Progenitor cell of endocrine pancreas (in vitro differentiated cells): ENCODE results near the gene ABI3BP. TPM values are rescaled to one million over a fixed set of nuclear protein-coding genes. Genes with fewer than 3 reads are reported as not detected.

ENCODE experiments used
- DNase-seq: peaks from one replicate; pipeline ENCODE4 v3.0.0; 2021; ENCODE audit warnings: low spot score; ENCODE audit not compliant: unreplicated experiment
- H3K27ac Mint-ChIP-seq: 2 replicates; pipeline ENCODE4 v1.8.0; 2021; ENCODE audit warnings: mild to moderate bottlenecking, moderate library complexity, mixed read lengths
- H3K27me3 Mint-ChIP-seq: 2 replicates; pipeline ENCODE4 v1.8.0; 2021; ENCODE audit warnings: mixed read lengths
- H3K36me3 Mint-ChIP-seq: 2 replicates; pipeline ENCODE4 v1.8.0; 2022; ENCODE audit warnings: mixed read lengths; ENCODE audit not compliant: insufficient read depth
- H3K4me1 Mint-ChIP-seq: 2 replicates; pipeline ENCODE4 v1.8.0; 2021; ENCODE audit warnings: low read depth, mixed read lengths
- H3K4me3 Mint-ChIP-seq: 2 replicates; pipeline ENCODE4 v1.8.0; 2021; ENCODE audit warnings: low read depth, mild to moderate bottlenecking, moderate library complexity, mixed read lengths
- H3K9me3 Mint-ChIP-seq: 2 replicates; pipeline ENCODE4 v1.8.0; 2021; ENCODE audit warnings: low read depth, mixed read lengths
- total RNA-seq: library from RNA; stranded (reverse); gene quantifications from 2 replicates; pipeline ENCODE4 v1.2.1, GENCODE V29; 2021
- TF ChIP-seq, protein P1 (sequence below): fragments of 200-600 bp; sonication (generic); IDR thresholded peaks from one replicate; pipeline ENCODE4 v1.5.0; 2021; ENCODE audit warnings: antibody characterized with exemption, mild to moderate bottlenecking; ENCODE audit not compliant: unreplicated experiment

Gene ABI3BP
- total RNA-seq, 1 donor from 2014 or later = not detected

DNA sequence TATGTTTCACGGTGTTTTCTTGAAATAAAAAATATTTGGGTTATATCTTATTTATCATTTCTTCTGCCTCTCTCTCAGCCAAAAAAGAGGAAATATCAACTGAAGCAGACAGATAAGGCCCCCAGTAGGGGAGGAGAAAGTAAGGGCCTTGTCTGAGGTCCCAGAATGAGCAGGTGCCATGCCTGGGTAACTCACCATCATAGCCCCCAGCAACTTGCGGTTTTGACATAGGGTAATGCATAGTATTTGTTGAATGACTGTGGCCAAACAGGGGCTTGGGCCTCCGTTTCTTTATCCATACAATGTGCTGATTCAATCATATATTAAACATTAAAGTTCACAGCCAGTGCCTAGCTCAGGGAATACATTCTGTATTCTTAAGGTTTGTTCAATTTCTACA, 119.6 kb downstream of the ABI3BP start:
- Mint-ChIP-seq H3K4me3 (no peak overlapping the region), H3K27ac (no peak overlapping the region), H3K4me1 (no peaks in the 10 kb centered on the region), H3K36me3 (no peaks in the 10 kb centered on the region), H3K27me3 (no peaks in the 10 kb centered on the region), H3K9me3 (no peaks in the 10 kb centered on the region)
- no peak for DNase-seq
- TF ChIP-seq, protein P1, sequence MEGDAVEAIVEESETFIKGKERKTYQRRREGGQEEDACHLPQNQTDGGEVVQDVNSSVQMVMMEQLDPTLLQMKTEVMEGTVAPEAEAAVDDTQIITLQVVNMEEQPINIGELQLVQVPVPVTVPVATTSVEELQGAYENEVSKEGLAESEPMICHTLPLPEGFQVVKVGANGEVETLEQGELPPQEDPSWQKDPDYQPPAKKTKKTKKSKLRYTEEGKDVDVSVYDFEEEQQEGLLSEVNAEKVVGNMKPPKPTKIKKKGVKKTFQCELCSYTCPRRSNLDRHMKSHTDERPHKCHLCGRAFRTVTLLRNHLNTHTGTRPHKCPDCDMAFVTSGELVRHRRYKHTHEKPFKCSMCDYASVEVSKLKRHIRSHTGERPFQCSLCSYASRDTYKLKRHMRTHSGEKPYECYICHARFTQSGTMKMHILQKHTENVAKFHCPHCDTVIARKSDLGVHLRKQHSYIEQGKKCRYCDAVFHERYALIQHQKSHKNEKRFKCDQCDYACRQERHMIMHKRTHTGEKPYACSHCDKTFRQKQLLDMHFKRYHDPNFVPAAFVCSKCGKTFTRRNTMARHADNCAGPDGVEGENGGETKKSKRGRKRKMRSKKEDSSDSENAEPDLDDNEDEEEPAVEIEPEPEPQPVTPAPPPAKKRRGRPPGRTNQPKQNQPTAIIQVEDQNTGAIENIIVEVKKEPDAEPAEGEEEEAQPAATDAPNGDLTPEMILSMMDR = no peak

DNA sequence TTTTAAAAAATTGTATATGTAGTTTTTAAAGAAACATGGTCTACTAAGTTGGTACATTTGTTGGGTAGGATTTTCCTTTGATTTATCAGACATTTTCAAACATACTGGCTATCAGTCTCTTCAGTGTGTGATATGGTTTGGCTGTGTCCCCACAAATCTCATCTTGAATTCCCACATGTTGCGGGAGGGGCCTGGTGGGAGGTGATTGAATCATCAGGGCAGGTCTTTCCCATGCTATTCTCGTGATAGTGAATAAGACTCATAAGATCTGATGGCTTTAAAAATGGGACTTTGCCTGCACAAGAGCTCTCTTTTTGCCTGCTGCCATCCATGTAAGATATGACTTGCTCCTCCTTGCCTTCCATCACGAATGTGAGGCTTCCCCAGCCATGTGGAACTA, 121.9 kb downstream of the ABI3BP start:
- no peaks in the 10 kb centered on the region for H3K27me3 Mint-ChIP-seq

DNA sequence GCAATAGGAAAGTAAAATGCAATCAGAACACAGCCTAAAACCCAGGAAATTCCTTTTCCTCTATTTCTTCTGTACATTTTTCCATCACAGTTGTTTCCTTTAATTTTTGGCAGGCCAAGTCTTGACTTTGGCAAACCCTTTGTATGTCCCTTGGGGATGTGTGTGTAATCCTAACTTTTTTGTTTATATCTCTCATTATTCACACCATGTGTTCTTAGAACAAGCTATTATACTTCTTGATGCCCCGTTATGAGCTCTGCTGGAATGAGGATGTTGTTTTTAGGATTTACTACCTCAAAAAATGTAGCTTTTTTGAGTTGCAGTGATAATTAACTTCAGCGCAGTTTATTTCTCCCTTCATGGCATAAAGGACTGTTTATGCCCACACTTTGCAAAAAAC, 123.4 kb downstream of the ABI3BP start:
- TF ChIP-seq, protein P1 = no peak
- no peak overlapping the region for H3K27ac Mint-ChIP-seq
- no peaks in the 10 kb centered on the region for H3K27me3 Mint-ChIP-seq
- H3K9me3 Mint-ChIP-seq = no peaks in the 10 kb centered on the region
- no peaks in the 10 kb centered on the region for H3K36me3 Mint-ChIP-seq
- H3K4me3 Mint-ChIP-seq = no peak overlapping the region
- H3K4me1 Mint-ChIP-seq = peaks cover 2% of the 10 kb centered on the region
- DNase-seq = no peak

More for the DNA sequence above, 121.9 kb downstream of the ABI3BP start:
- H3K9me3 Mint-ChIP-seq = no peaks in the 10 kb centered on the region
- TF ChIP-seq, protein P1 = no peak
- DNase-seq = no peak
- H3K36me3 Mint-ChIP-seq = no peaks in the 10 kb centered on the region
- H3K4me1 Mint-ChIP-seq = no peaks in the 10 kb centered on the region
- no peak overlapping the region for H3K4me3 Mint-ChIP-seq
- H3K27ac Mint-ChIP-seq = no peak overlapping the region

DNA sequence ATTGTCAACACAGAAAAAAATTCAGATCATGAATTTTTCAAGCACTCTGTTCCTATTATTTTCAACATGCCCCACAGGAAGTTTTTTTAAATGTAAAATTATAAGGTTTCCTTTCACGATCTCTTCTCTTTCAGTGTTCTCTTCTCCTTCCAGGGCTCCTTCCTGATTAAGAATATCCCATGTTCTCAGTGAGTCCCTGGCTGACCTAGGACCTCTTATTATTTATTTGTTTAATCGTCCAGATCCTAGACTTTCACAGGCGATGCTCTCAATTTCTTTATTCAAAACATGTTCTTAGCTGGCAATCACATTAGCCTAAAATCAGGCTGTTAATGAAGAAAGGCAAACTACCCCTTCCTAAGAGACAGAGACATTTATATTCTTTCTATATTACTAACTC, 124.3 kb downstream of the ABI3BP start:
- no peaks in the 10 kb centered on the region for H3K36me3 Mint-ChIP-seq
- H3K4me1 Mint-ChIP-seq = peaks cover 2% of the 10 kb centered on the region
- H3K4me3 Mint-ChIP-seq = no peak overlapping the region
- DNase-seq = no peak
- TF ChIP-seq, protein P1 = no peak
- no peaks in the 10 kb centered on the region for H3K9me3 Mint-ChIP-seq
- H3K27ac Mint-ChIP-seq = no peak overlapping the region
- no peaks in the 10 kb centered on the region for H3K27me3 Mint-ChIP-seq

DNA sequence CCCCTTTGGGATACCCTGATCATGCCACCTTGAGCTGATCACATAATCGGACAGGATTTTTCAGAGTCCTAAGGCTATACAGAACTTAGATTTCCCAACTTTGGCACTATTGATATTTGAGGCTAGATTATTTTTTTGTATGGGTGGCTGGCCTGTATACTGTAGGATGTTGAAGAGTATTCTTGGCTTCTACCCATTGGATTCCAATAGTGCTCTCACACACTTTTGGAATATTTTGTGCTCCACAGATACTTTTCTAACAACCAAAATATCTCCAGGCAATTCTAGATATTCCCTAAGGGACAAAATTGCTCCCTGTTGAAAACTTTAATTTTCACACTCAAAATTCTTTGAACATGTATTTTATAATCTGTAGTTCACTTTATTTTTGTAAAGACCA, 125.1 kb downstream of the ABI3BP start:
- DNase-seq = no peak
- no peaks in the 10 kb centered on the region for H3K27me3 Mint-ChIP-seq
- TF ChIP-seq, protein P1 = no peak
- peaks cover 2% of the 10 kb centered on the region for H3K4me1 Mint-ChIP-seq
- H3K9me3 Mint-ChIP-seq = no peaks in the 10 kb centered on the region
- H3K4me3 Mint-ChIP-seq = no peak overlapping the region
- H3K27ac Mint-ChIP-seq = no peak overlapping the region
- H3K36me3 Mint-ChIP-seq = no peaks in the 10 kb centered on the region
